GM18526 (cell line): ENCODE data around the gene PRKAR1B.

Experiments
- POLR2A ChIP-seq: IDR thresholded peaks from 3 replicates; pipeline ENCODE4 v1.6.1; 2011; ENCODE audit not compliant: insufficient read length; ENCODE audit errors: extremely low read depth

Gene PRKAR1B

DNA sequence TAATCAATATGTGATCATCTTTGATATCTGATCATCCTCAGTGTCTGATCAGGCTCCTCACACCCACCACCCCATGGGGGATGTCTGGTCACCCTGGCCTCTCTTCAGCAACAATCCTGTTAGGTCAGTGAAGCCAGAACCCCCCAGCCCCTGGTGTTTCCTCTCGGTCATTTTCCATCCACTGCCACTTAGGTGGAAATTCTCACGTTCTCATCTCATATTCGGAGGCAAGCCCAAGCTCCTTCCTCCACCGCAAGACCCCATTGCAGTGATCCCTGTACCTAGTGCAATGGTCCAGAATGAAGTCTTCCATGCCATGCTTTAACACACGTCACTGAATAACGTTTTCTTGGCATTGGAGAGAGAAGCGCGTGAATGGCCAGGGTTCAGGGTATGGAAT is 103.6 kb downstream of the PRKAR1B start:
- TF ChIP-seq POLR2A: no peak

- no peak for TF ChIP-seq POLR2A
Measured at GRCh38 chr7:621572-622285, 105.4 kb downstream of the PRKAR1B start.

DNA sequence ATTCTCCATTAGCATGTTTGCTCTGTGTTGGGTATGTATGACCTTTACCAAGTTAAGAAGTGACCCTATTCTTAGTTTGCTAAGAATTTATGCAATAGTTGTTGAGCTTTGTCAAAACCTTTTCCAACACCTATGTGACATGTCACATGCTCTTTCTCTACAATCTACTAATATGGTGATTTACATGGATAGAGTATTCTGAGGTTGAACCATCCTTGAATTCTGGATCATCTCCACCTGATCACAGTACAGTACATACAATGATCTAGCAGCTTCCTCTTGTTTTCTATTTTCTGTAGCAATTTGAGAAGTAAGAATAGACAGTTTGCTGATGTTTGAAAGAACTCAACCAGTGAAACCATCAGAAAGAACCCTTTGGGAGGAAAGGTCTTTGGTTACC is 106.2 kb downstream of the PRKAR1B start:
- no peak for TF ChIP-seq POLR2A

GRCh38 chr7:620056-620455 is 107.0 kb downstream of the PRKAR1B start:
- TF ChIP-seq POLR2A: no peak

DNA sequence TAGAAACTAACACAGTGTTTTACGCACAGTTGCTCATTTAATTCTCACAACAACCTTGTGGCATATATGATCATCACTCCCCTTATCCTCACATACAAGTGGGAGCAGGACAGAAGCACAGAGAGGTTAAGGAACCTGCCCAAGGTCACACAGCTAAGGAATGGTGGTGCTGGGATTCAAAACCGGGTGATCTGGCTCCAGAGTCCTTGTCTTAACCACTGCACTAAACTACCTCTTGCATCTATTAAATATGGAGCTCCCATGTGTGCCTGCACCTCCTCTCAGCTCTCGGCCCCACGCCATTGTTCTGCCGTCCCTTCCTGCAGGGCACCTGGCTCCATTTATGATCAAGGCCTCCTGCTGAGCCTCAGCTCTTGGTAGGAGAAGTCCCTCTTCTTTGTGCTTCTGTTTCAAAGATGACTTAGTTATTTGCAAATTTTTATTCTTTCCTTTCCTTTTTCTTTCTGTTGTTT is 107.7 kb downstream of the PRKAR1B start:
- no peak for TF ChIP-seq POLR2A

DNA sequence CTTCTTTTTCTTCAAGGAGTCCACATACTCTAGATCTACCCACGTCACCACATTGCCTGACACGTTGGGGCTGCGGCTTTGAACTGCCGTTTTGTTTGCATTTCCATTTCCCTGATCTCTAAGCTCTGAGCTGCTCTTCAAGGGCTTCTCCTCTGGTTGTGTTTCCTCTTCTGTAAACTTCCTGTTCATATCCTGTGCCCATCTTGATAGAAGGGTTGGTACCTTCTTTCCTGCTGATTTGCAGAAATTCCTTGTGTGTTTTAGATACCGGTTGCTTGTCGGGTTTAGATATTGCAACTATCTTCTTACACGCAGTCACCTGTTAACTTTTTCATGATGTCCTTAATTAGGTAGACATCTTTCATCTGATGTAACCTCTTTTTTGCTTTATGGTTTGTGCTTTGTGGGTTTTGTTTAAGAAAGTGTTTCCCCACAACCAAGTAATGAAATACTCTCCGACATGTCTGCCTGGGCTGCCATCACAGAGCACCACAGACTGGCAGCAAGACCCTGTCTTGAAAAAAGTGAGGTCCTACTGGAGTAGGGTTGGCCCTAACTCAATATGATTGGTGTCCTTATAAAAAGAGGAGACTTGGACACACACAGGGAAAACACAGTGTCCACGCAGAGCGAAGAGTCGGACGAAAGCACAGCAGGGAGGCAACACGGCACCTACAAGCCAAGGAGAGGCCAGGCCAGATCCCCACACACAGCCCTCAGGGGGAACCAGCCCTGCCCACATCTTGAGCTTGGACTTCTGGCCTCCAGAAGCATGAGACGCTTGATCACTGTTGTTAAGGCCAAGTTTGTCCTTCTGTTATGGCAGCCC is 108.3 kb downstream of the PRKAR1B start:
- TF ChIP-seq POLR2A: no peak

- no peak for TF ChIP-seq POLR2A
Measured at GRCh38 chr7:617614-618538, 109.2 kb downstream of the PRKAR1B start.

DNA sequence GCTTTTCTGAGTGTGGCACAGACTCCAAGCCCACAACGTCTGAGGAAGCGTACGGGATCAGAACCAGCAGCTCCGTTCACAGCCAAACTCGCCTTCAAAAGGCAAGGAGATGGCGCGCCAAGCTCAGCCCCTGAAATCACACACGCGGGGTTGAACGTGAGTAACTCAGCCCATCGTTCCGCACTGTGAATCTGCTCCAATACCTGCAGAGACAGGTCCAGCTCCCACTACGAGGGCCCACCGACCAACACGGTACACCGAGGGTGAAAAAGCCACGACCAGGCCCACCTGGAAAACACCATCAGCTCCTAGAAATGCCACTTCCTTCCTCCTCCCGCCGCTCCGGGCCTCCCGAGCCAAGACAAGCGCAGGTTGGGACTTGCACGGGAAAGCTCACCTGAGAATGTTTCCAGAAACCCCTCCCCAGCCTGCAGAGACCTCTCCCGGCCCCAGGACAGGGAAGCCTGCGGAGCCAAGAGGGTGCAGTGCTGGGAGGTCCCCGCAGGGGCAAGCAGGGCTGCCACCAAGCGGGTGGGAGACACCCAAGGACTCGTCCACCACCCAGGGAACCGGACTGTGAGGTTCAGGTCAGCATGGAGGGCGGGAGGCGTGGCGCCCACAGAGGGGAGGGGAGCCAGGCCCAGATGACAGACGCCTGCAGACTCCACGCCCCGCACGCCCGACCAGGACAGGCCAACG is 113.5 kb downstream of the PRKAR1B start:
- no peak for TF ChIP-seq POLR2A

GRCh38 chr7:611281-611810 is 115.7 kb downstream of the PRKAR1B start:
- no peak for TF ChIP-seq POLR2A

GRCh38 chr7:610531-611280 is 116.4 kb downstream of the PRKAR1B start:
- TF ChIP-seq POLR2A: no peak

DNA sequence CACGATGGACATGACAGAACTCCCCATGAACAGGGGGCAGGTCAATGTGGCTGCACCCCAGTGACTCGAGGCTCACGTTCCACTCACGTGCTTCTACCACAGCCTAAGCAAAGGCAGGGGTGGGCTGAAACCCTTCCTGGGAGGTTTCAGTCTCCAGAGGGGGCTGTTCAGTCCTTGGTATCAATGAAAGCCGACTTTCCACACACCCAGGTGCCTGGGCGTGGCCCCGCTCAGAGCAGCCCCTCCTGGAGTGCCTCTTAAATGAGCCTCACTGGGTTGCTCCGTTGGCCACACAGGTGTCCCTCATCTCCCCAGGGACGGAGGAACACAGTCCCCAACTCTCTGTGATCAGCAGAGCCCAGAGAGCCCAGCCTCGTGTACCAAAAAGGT is 116.9 kb downstream of the PRKAR1B start:
- no peak for TF ChIP-seq POLR2A

GRCh38 chr7:609365-609764 is 117.7 kb downstream of the PRKAR1B start:
- no peak for TF ChIP-seq POLR2A

- TF ChIP-seq POLR2A: no peak
Measured at GRCh38 chr7:608954-609353, 118.1 kb downstream of the PRKAR1B start.

DNA sequence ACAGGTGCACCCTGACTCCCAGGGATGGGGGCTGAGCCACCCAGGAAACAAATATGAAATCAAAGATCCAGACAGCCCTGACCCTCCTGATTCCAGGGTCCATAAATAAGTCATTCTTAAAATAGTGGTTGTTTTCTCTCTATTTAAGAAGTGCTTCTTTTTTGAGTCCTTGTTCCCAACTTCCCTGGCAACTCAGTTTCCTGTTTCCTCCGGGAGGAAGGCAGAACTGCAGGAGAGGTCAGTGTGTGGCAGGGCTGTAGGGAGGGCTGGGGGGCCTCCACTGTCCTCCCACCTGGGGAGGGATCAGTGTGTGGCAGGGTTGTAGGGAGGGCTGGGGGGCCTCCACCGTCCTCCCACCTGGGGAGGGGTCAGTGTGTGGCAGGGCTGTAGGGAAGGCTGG is 118.7 kb downstream of the PRKAR1B start:
- no peak for TF ChIP-seq POLR2A
